DMS114 treated with DMSO at 0.1 percent for 48 hours (cell line): ENCODE data around the gene RUNDC3A.
"Not testable (repeated sequence)": the region's sequence is repeated elsewhere in the genome, so short reads cannot be mapped to it uniquely, and the experiment has no call there.

Experiments used
- DNase-seq: peaks from one replicate; lab custom pipeline; 2025; ENCODE audit not compliant: unreplicated experiment; lab: John Stamatoyannopoulos, UW

The RUNDC3A gene

DNA sequence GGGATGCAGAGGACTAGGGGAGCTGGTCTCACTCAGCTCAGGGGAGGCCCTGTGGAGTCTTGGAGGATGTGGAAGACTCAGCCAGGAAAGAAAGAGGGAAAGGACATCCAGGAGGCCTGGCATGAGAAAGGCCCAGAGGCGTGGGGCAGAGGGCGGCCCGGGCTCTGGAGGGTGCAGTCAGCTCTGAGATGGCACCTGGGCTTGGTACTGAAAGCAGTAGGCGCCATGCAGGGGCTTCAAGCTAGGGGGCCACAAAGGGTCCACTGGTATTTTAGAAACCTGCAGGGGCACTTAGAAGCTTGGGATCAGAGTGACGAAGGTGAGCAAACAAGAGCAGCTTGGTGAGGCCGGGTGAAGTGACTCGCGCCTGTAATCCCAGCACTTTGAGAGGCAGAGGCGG, 49.7 kb downstream of the RUNDC3A start:
- no peak for DNase-seq

DNA sequence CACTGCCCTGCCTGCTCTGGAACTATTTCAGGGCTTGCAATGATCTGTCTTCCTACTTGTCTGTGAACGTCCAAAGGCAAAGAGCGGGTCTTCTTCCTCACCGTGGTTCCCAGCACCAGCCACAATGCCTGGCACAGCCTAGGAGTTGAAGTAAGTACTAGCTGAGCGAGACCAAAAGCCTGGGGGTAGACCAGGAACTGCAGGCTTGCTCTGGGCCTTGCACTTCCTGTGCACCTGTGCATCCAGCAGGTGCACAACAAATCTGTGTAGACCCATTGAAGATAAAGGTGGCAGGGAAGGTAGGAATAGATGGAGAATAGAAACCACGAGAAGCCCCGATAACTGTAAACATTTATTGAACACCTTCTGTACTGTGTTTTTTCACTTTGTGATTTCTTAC, 50.6 kb downstream of the RUNDC3A start:
- no peak for DNase-seq

DNA sequence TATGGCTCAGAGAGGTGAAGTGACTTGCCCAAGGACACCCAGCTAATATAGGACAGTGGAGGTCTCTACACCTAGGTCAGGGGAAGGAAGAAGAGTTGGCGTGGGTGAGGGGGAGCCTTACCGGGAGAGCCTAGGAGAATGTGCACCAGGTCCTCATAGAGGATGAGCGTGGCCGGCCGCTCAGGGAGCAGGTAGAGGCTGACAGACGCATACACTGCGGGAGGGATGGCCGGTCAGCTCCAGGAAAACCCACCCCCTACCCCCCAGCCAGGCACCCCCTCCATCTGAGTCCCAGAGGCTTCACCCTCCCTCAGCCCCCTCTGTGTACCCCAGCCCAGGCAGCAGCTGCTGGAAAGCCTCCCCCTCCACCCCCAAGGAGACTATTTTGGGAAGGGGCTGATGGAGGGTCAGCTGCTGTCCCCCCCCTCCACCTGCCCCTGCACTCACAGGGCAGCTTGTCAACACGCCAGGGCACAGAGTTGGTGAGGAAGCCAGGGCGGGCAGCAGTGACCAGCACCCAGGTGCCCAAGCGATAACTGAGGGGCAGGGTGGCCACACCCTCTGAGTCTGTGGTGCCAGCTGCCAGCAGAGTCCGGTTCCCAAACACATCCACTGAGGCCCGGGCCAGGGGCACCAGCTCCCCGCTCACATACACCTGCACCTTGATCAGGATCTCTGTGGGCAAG, 51.2 kb downstream of the RUNDC3A start:
- no peak for DNase-seq

DNA sequence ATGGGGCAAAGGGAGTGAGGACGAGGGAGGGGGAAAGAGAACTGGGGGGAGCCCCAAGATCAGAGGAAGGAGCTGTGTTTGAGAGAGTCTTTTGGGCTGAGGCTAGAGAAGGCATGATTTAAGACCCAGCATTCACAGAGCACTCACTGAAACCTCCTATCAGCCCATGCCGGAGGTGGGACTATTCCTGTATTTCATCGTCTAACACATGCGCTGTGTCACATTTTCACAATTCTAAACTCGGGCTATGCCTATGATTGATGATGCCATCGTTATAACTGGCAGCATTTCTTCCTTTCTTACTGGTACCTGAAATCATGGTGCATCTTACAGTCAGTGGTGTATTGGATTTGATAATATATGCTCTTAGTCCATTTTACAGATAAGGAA, 51.7 kb downstream of the RUNDC3A start:
- DNase-seq = no peak

DNA sequence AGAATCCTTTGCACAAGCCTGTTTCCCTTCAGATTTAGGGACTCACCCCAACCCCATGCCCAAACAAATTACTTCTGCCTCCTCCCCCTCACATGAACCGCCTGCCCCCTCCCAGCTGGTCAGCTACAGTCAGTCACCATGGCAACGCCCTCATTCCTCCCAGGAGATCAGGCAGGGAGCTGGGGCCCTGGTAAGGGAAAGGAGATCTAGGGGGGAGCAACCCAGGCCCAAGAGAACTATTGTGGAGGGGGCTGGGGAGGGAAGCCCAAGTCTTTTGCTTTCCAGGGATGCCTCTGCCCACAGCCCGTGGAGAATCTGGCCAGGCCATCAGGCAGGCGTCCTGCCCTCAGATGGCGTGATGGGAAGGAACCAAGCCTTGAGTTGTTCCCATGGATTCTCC, 52.4 kb downstream of the RUNDC3A start:
- DNase-seq = no peak

DNA sequence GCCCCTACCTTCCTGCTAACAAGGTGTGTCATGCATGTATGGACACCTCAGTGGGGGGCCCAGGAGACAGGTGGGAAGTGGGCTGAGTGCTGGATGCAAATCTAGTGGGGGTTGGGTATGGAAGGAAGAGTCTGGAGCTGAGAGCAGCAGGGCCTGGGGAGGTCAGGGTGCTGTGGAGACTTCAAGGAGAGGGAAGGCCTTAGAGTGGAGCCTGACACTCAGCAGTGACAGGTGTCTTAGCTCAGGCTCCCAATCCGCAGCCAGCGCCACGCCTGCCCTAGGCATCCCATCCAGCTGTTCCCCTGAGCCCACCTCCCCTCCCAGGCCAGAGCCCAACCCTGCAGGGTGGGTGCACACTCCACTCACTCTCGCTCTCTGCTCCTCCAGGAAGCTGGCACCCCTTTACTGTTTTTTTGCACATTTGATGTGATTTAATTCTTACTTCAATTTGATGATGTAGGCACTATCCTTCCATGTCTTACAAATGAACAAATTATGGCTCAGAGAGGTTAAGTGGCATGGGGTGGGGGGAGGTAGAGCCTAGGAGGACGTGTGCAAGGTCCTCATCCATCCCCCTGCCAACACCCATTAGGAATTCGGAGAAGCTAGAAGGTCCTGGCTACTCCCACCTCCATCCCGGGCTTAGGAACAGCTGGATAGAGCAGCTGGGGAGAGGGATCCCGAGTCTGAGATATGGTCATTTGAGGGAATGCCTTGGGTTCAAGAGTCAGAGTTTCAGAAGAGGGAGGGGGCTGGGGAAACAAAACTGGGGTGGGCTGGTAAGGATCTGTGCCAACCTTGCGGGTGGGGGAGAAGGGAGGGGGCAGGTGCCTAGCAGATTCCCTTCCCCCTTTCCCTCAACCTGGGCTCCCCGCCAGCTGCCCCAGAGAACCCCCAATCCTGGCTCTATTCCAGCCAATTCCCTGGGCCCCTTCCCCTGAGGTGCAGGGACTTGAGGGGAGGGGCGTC, 53.2 kb downstream of the RUNDC3A start:
- no peak for DNase-seq

DNA sequence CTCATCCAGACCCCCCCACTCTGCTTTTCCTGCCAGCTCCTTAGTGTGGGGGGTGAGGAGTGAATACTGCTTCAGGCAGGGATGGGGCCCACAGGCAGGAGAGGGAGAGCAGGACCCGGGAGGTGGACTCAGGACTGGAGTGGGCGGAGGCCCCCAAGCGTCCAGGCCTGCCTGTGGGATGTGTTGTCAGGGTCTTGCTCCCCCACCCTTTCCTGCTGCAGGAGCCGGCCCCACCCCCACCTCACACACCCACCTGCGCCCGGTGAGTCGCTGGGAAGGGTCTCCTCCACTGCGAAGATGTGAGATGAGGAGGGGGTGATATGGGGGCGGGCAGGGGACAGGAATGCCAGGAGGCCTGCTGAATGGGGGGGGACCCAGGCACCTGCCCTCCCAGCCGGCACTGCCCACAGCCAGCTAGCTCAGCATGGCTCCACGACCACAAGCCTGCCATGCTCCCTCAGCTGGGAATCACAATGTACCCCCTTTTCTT, 54.1 kb downstream of the RUNDC3A start:
- DNase-seq = no peak

DNA sequence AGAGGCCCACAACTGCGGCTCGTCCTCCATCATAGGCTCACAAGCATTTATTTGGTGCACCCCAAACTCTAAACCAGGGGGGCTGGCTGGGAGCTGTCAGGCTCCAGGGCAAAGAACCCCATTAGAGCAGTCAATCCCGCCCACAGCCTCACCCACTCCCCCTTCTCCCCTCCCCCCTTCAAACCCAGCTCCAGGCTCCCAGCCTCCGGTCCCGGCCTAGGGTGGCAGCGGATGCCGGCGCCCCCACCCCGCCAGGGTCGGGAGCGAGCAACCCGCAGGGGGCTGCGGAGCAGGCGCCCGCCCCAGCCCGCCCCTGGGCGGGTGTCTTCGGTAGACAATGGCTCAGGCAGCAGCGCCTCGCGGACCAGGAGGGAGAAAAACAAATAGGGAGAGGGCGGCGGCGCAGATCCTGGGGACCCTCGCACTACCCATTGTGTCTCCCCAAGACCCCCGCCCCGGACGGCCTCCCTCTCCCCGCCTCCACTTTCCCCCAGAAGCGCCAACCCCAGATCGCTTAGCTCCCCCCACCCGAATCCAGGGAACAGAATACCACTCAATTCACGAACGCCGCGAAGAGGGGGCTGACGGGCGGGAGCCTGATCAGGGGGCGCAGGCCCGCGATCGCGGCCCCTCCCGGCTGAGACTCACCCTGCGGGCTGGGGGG, 54.7 kb downstream of the RUNDC3A start:
- no peak for DNase-seq

DNA sequence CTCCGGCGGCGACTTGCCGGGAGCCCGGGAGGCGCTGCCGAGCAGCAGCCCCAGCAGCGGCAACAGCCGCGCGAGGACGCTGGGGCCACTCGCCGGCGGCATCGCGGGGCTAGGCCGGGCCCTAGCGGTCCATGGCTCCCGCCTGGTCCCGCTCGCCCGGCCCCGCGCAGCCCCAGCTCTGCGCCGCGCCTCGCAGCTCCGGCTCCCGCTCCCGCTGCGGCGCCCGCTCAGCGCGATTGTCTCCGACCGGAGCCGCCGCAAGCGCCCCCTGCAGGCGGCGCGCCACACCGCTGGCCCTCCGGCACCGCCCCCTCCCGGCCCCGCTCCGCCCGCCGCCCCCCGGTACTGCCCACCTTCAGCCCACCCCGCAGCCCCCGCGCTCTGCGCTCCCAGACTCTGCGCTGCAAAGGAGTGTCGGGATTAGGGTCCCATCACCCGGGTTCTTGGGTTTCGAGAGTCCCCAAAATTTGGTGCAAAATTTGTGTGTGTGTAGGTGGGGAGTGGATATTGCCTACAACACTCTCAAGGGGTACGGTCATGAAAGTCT, 55.3 kb downstream of the RUNDC3A start, which contains the start of gene FAM171A2:
Gene FAM171A2 (minus strand): TSS at position 241 of the 547 bp plus-strand sequence. CDS start 139 bp downstream, at position 102.
- peak; percentile 14 for DNase-seq

DNA sequence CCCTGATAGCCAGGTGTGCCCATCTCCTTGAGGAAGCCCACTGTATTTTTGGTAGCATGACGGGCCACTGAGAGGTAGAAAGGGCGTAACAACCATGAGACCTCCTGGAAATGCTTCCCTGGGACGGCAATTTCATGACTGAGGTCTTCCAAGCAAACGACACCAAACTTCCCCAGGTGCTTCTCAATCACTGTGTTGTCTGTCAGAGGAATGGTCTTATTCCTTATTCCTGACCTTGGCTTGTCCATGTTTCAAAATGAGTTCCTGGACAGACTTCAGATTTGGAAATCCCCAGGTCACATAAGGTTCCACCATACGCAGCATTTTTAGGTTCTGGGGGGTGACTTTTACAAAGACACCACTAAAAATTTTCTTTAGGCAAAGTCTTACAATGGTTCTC, 56.6 kb downstream of the RUNDC3A start:
- not testable (repeated sequence) for DNase-seq

DNA sequence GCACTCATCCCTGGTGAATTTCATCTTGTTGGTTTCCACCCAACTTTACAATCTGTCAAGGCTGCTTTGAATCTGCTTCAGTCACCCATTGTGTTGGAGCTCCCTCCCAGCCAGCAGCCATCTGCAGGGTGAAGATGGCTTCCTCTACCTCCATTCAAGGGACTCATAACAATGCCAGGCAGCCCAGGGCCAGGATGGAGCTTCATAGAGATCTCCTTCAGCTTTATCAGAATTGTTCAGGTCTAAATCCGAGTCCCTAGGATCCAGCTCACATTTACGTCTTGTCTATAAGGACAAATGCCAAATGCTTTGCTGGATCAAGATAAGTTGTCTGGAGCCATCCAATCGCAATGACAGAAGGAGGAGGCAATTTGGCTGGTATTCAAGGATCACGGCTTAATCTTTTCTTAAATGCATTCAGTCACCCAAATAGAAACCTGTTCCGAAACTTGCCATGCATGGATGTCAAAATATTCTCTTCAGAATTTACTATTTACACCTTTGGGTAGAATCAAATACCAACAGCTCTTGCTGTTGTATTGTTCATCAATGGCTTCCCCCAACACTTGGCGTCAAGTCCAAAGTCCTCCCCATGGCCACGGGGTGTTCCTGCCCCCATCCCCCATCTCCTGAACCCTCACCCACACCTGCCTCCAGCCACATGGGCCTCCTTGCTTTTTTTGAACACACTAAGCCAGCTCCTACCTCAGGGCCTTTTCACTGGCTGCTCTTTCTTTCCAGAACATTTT, 59.0 kb downstream of the RUNDC3A start:
- no peak for DNase-seq
